ENCODE results near the gene ALDH8A1. TPM values are rescaled to one million over a fixed set of nuclear protein-coding genes. Genes with fewer than 3 reads are reported as not detected.

The ALDH8A1 gene
- total RNA-seq, 2 donors from 2014 or later, result 0.35 TPM; not detected in 1

DNA sequence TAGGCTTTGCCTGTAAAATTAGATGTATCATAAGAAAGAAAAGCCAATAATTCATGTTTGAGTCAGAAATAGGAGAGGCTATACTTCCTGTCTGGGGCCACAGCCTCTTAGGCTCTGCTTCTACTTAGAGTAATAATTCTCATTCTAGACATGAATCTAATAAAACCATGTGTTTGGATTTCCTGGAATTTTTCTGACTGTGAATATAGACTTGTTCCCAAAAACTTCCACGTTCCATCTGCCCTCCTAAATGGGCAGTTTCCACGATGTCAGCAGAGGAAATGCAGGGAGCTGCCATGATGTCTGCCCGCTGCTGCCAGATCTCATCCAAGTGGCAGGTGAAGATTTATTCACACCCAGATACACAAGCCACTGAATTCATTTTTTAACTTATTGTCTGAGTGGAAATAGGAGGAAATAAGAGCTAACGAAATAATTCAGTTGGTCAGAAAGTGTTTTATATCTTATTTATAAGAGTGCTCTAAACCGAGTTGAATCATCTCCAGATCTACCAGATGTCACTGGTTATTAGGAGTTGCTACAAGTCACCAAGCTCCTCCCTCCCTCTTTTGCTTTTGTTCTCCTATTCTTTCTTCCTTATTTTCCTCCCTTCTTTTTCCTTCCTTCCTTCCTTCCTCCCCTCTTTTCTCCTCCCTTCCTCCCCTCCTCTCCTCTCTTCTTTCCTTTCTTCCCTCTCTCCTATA, 69.3 kb downstream of the ALDH8A1 start:
- Histone ChIP-seq H3K36me3 (no peaks in the 10 kb centered on the region), H3K4me3 (no peak overlapping the region), H3K27ac (no peak overlapping the region), H3K27me3 (no peaks in the 10 kb centered on the region), H3K4me1 (no peaks in the 10 kb centered on the region), H3K9me3 (no peaks in the 10 kb centered on the region)
- TF ChIP-seq, protein P1, sequence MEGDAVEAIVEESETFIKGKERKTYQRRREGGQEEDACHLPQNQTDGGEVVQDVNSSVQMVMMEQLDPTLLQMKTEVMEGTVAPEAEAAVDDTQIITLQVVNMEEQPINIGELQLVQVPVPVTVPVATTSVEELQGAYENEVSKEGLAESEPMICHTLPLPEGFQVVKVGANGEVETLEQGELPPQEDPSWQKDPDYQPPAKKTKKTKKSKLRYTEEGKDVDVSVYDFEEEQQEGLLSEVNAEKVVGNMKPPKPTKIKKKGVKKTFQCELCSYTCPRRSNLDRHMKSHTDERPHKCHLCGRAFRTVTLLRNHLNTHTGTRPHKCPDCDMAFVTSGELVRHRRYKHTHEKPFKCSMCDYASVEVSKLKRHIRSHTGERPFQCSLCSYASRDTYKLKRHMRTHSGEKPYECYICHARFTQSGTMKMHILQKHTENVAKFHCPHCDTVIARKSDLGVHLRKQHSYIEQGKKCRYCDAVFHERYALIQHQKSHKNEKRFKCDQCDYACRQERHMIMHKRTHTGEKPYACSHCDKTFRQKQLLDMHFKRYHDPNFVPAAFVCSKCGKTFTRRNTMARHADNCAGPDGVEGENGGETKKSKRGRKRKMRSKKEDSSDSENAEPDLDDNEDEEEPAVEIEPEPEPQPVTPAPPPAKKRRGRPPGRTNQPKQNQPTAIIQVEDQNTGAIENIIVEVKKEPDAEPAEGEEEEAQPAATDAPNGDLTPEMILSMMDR (IDR thresholded peaks at IDR 0.05), result no peak
- no peak for DNase-seq (ENCODE audit: low spot score)

DNA sequence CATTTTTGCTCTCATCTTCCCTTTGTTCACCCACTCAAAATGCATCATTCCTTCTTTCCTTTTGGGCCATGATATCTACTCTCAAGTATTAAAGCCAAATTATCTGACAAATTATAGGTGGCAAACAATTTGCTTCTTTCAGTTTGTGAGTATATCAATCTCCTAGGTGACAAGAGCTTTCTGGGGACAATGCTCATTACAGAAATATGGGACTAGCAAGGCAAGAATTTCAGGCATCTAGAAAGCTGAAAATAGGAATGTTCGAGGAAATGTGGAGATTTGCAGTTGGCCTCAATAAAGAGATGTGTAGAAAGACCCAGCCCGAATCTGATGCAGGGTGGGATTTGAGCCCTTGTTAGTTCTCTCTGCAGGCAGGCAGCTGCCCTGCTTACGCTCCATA, 71.8 kb downstream of the ALDH8A1 start:
- TF ChIP-seq, protein P1 (IDR thresholded peaks at IDR 0.05), result no peak
- DNase-seq (ENCODE audit: low spot score), result no peak
- Histone ChIP-seq H3K27me3 (no peaks in the 10 kb centered on the region), H3K27ac (no peak overlapping the region), H3K4me3 (no peak overlapping the region), H3K4me1 (no peaks in the 10 kb centered on the region), H3K9me3 (no peaks in the 10 kb centered on the region), H3K36me3 (no peaks in the 10 kb centered on the region)

DNA sequence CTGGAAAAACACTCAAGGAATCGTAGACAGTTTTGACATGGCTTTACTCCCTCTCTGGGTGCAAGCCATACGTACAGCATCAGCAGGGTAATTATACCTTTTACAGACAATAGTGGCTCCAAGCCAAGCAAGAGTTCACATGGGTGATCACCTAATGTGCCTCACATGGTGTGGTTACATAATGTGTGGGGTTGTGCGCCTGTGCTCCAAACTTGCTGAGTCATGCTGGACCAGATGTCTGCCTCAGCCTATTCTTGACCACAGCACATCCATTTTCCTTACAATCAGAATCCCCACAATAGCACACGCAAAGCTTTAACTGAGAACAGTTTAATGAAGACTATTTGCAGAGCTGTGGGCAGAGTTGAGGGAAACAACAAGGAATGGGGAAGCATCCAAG, 74.5 kb downstream of the ALDH8A1 start:
- Histone ChIP-seq H3K27me3 (no peaks in the 10 kb centered on the region), H3K4me1 (no peaks in the 10 kb centered on the region), H3K36me3 (no peaks in the 10 kb centered on the region), H3K4me3 (no peak overlapping the region), H3K27ac (no peak overlapping the region), H3K9me3 (no peaks in the 10 kb centered on the region)
- TF ChIP-seq, protein P1 (IDR thresholded peaks at IDR 0.05), result no peak
- DNase-seq (ENCODE audit: low spot score), result no peak

DNA sequence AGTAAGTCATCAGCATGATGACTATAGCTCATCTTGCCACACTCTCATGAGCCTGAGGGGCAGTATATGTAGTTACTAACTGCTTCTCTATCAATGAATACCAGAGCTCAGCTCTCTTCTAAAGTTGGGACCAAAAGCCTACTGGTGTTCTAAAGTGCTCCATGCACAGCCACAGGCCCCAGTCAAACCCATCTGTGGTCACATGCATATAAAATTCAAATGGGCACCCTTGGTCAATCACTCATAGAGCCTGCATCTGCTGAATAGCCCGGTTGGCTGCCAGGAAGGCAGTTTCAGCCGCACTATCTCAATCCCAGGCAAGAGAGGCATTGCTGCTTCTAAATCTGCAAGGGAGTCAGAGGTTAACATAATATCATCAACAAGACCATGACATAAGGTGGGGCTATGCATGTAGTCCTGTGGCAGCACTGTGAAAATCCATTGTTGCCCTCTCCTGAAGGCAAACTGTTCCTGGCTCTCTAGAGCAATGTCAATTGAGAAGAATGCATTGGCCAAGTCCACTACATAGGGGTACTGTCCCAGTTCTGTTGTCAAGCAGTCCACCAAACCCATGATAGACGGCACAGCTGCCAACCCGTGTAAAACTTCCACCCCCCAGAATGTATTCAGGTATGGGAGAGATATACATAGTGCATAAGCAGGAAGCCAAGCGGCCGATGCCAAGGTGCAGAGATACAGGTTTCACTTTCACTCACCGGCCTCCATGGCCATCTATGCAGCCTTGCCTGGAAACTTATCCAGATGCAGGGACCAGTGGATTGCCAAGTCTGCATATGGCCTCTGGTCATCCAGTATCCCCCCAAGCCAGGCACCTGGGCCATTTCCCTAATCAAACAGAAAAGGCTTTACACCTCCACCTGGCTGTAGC, 76.2 kb downstream of the ALDH8A1 start:
- no peaks in the 10 kb centered on the region for H3K4me1 ChIP-seq
- no peak overlapping the region for H3K4me3 ChIP-seq
- TF ChIP-seq, protein P1 (IDR thresholded peaks at IDR 0.05), result no peak
- no peaks in the 10 kb centered on the region for H3K36me3 ChIP-seq
- no peak for DNase-seq (ENCODE audit: low spot score)
- H3K27ac ChIP-seq, result no peak overlapping the region
- no peaks in the 10 kb centered on the region for H3K9me3 ChIP-seq
- H3K27me3 ChIP-seq, result no peaks in the 10 kb centered on the region

DNA sequence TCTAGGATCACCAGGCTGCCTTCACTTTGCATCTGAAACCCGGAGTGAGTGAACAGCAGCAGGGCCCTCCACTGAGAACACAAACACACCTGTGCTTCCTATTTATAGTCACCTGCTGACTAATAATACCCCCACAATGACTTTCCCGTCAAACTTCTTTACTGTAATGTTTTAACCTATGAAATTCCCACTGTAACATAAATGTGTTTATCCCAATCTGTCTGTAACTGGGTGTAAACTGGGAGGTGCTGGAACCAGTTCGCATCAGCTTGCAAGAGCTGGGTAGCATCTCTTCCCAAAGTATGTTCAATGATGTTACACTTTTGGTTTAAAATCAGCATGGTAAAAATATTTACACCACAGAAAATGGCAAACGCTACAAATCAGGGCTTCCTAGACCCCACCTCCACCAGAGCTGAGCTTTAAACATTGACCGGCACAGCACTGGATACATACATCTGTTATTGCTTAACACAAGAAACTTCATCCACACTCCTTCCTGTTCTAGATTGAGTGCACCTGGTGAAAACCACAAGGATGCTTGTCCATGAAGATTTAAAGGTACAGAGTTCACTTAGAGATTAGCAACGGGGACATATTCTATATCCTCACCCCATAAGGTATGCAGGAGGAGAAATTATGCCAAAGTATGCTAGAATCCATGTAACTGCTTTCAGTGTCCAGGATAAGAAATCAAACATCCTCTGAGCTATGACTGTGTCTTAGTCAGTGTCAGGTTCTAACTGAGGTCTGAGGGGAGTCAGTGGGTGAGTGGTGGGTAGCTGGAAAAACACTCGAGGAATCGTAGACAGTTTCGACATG, 79.0 kb downstream of the ALDH8A1 start:
- H3K27me3 ChIP-seq, result no peaks in the 10 kb centered on the region
- DNase-seq (ENCODE audit: low spot score), result no peak
- H3K9me3 ChIP-seq, result no peaks in the 10 kb centered on the region
- no peak overlapping the region for H3K27ac ChIP-seq
- H3K4me3 ChIP-seq, result no peak overlapping the region
- H3K4me1 ChIP-seq, result no peaks in the 10 kb centered on the region
- H3K36me3 ChIP-seq, result no peaks in the 10 kb centered on the region
- TF ChIP-seq, protein P1 (IDR thresholded peaks at IDR 0.05), result no peak
